Stimulated activated CD8-positive, alpha-beta memory T cell treated with anti-CD3 and anti-CD28 coated beads, Interleukin-4, amount 100 ng/mL, for 48 hours (primary cell): ENCODE measurements around the gene OOSP1.
"Not testable (repeated sequence)": the region's sequence is repeated elsewhere in the genome, so short reads cannot be mapped to it uniquely, and the experiment has no call there.

Experiments used
- DNase-seq: peaks from one replicate; pipeline ENCODE4 v3.0.0-alpha.2; 2020

Gene OOSP1, protein sequence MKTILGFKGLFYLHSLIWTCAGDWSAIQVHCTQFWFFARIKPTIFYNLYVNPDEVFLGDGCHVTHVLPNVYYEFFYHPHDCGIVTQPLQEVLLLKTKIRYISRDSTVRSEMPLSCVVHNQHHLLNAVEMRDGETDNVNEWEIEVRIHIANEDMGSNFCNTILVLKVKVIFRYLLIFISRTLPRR

DNA sequence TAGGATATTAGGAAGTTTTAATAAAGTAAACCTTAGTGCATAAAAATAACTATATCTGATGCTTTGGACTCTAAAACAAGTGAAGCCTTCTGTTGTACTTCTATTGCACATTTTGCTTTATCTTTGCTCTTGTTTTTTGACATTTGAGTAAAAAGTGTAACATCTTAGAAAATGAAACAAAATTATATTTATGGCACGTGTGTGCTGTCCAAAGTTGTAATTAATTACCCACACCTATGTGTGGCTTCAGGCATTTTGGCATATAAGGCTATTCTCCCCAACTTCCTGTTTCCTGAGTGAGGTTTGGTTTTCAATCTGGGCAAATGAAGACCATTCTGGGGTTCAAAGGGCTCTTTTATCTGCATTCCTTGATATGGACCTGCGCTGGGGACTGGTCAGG lies at the start of gene OOSP1:
TSS of gene OOSP1 (plus strand) at position 301 of the 400 bp plus-strand sequence. CDS start at position 324, 23 bp downstream.
- DNase-seq: no peak

DNA sequence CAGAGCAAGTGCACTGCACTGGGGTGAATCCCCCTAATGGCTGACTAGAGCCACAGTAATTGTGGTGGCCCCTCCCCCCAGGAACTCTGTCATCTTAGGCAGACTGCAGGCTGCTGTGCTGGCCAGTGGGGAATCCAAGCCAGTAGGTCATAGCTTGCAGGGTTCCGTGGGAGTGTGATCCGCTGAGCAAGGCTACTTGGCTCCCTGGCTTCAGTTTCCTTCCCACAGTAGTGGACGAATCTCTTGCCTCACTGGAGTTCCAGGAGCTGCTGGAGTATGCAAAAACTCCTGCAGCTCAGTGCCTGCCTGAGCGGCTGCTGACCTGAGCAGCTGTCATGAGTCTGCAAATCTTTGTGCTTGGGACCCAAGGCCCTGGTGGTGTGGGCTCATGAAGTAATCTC lies 46.5 kb upstream of the OOSP1 start:
- no peak for DNase-seq

DNA sequence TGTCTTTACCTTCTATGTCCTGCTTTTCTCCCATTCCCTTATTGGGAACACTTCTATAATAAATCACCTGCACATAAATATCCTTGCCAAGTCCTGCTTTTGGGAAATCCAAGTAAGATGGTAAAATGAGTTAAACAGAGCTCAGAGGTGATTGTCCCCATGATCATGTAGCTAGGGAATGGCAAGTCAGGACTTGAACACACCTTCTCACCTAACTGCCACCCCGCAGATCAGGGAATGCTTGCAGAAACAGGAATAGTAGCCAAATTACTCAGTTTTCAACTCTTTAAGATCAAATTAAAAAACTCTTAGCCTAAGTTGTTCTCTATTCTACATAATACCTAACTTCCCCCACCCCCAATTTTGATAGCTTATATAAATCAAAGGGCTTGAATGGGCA lies 43.6 kb upstream of the OOSP1 start:
- no peak for DNase-seq

DNA sequence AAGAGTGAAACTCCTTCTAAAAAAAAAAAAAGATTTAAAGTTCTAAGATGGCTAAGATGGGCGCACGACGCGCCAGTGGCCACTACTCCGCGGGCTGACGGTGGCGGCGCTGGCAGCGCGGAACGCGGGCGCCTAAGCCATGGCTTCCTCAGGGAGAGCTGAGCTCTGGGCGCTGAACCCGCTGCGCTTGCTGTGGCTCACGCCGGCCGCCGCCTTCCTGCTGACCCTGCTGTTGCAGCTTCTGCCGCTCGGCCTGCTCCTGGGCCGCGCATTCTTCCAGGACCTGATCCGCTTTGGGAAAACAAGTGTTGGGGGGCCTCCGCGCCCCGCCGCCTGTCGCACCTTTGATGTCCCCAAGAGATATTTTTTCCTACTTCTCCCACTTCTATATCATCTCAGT lies 40.2 kb upstream of the OOSP1 start:
- DNase-seq: no peak

DNA sequence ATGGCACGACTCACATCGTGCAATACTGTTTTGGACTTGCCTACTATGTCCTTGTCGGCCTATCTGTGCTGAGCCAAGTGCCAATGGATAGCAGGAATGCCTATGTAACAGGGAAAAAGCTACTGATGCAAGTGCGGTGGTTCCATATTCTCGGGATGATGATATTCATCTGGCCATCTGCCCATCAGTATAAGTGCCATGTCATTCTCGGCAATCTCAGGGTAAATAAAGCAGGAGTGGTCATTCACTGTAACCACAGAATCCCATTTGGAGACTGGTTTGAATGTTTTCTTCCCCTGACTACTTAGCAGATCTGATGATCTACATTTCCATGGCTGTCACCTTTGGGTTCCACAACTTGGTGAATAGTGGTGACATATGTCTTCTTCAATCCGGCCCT lies 39.6 kb upstream of the OOSP1 start:
- no peak for DNase-seq

DNA sequence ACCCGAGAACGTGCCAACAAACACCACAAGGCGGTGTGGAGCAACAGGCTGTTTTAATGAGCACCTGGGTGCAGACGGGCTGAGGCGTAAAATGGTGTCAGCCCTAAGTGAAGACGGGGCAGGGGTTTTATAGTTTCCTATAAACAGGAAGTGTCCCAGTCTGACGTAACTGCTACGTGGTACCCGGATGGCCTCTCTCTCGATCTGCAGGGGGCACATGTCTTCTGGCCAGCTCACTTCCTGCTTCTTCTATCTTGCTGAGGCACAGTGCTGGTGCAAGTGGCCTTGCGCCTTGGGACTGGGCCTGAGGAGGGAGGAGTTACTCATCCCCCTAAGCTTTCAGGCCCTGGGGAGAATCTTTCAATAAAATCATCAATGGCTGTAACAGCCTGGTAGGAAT lies 38.7 kb upstream of the OOSP1 start:
- DNase-seq: no peak

DNA sequence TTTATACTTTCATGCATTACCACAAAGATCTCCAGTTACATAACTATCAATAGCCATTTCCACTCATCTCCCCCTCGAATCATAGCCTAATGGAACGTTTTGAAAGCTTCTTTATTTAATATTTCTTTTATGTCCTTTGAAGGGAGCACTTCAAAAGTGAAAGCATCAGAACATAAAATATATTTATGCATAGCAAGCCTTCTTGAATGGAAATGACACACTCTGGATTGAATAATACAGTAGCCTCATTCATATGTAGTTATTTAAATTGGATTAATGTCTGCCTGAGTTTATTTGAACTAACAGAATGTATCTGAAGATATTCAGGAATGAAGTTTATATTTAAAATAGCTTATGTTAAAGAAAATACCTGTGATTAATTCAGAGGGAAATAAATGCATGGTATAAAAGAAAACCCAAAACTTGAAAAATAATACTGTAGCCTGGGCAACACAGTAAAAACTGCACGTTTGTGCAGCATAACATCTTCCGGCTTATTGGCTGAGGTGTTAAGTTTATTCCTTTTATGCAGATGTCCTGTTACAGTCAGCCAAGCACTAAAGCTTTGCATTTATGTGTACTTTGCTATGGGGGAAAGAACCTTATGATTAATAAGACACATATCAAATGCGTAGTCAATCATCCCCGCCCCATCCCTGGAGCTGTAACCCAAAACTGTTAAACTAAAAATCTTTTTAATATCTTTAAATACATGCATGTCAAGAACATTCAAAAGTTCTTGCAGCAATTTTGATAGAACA lies 37.7 kb upstream of the OOSP1 start:
- DNase-seq: no peak

DNA sequence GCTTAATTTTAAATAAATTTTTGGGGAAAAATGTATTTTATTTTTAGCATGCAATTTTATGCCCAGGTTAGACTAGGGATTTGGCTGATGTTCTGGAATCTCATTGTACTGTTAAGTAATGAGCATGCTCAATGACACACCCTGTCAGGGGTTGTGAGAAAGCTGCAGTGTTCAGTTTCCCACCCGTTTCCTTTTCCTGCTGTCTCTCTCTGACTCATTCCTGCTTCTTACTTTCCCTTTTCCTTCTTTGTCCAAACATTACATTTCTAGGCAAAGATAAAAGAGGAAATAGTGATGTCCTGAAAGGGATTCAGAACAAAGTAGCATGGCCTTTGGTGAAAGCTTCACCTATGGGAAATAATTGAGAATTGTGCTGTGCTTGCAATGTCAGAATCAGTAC lies 36.9 kb upstream of the OOSP1 start:
- DNase-seq: no peak

DNA sequence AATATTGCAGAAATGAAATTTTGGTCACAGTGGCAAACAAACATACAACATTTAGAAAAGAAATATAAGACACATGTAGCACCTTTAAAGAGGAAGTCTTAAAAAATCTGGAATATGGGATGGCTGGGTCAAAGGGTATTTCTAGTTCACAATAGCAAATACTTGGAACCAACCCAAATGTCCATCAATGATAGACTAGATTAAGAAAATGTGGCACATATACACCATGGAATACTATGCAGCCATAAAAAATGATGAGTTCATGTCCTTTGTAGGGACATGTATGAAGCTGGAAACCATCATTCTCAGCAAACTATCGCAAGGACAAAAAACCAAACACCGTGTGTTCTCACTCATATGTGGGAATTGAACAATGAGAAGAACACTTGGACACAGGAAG lies 34.7 kb upstream of the OOSP1 start:
- DNase-seq: not testable (repeated sequence)

DNA sequence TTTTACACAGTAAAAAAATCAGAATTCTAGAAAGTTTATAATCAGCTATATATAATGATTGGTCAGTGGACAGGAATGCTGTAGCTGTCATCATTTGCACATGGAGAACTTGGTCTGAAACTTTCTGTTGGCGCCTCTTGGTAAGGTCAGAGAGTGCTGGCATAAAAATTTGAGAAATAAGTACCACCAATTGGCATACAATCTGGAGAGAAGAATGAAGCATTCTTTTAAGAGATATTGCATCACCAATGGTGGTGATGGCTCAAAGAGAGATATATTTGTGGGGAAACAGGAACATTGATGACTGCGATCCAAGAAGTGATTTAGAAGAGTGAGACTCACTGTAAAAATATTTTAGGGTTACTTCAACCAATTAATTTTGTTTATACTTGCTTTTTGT lies 19.8 kb upstream of the OOSP1 start:
- no peak for DNase-seq

DNA sequence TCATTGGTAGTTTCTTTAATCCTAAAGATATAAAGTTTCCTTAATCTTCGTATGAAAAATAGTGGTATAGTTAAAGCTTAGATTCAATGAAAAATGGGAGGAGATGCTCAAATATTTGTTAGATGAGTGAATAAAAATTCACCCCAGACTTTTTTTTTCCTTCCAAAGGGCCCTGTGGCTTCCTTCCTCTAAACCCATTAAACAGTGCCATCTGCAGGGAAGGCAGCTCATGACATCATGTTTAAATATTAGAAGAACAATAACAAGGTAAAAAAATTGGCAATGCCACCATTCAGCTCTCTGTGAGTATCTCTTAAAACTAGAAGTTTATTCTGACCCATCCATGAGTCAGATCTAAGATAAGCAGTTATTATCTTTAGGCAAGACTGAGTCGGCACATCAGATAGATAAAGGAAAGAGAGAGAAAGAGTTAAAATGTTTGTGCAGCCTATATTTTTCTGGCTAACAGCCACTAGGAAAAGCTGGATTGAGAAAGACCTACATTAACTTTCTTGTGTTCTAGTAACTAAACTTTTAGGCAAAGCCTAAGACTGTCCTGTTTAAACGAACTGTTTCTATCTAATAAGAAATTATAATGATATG lies 19.1 kb upstream of the OOSP1 start:
- peak; percentile 52 for DNase-seq

DNA sequence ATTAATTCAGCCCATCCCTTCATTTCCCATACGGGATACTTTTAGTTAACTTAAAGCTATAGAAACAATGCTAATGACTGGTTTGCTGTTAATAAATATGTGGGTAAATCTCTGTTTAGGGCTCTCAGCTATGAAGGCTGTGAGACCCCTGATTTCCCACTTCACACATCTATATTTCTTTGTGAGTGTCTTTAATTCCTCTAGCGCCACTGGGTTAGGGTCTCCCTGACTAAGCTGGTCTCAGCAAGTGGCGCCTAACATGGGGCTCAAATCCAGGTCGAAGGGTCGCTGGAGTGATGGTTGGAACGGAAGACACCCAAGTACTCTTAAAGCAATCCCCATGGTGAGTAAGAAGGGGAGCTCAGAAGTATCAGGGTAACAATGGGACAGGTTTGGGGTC lies 14.4 kb upstream of the OOSP1 start:
- DNase-seq: no peak

DNA sequence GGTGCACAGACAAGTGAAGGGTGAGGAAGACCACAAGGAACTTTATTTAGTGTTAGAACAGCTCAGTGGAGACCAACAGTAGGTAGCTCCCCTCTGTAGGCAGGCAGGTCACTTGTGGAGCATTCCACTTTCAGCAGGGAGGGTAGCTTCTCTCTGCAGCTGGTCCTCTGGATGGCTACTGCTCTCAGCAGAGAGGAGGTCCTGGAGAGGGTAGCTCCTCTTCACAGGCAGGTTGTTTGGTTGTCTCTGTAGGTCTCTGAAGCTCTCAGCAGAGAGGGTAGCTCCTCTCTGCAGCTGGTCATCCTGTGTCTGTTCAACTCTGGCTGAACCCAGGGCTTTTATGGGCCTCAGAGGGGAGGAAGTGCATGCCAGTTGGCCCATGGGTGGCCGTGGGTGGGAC lies 6.5 kb upstream of the OOSP1 start:
- no peak for DNase-seq

DNA sequence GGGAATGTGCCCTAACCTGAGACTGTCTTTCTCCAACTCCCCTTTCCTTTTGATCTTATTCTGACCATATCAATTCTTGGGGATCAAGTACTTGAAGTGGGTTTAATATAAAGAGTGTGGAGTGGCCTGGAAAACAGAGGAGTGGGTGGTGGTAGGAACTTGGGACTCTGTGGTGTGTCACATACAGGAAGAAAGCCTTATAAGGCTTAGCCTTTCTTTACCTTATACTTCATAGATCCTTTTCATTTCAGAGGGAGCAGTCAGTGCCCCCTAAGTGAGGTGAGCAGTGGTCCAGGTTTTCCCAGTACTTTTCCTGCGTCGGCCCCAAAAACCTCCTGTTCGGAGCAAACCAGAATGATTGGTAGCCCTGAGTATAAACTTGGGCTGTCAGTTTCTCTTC lies 486 bp downstream of the OOSP1 start:
- DNase-seq: no peak

DNA sequence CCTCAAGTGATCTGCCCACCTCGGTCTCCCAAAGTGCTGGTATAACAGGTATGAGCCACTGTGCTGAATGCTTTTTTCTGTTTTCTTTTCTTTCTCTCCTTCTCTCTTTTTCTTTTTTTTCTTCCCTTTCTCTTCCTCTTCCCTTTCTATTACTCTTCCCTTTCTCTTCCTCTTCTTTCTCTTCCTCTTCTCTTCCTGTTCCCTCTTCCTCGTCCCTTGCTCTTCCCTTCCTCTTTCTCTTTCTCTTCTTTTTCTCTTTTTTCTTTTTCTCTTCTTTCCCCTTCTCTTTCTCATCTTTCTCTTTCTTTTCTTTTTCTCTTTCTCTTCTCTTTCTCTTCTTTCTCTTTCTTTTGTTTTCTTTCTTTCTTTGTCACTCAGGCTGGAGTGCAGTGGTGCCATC lies 1.2 kb downstream of the OOSP1 start:
- DNase-seq: no peak

DNA sequence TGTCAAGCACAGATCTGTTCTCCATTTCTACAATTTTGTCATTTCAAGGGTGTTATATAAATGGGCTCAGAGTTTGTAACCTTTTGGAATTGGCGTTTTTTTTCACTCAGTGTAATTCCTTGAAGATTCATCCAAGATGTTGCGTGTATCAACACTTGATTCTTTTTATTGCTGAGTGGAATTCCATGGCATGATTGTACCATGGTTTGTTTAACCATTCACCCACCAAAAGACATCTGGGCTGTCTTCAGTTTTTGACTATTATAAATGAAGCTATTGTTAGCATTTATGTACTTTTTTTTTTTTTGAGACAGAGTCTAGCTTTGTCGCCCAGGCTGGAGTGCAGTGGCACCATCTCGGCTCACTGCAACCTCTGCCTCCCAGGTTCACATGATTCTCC lies 2.9 kb downstream of the OOSP1 start:
- DNase-seq: no peak

DNA sequence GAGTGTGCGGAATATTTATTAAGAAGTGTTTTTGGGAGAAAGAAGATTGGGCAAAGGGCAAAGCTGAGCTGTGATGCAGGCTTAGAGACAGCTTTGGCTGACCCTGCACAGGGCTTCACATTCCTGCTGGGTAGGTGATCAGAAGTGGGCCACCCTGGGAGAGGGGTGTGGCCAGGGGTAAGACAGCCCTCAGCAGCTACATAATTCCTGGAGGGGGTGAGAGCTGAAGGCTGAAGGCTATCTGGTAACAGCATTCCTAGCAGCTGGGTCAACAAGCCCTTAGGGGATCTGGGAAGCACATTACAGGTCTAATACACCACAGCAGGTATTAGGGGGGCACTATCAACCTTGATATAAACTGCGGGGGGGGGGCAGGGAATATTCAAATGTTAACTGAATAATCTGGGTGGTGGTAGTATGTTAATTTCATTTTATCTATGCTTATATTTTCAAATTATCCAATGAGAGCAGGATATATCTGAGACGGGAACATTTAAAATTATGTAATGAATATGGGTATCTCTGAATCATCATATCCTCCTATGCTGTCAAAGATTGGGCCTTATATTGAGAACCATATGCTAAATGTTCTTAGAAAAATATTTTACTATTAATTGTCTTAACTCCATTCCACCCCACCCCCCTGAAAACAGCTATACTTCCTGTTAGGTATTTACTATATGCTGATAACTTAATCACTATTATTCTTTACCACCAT lies 5.9 kb downstream of the OOSP1 start:
- no peak for DNase-seq

DNA sequence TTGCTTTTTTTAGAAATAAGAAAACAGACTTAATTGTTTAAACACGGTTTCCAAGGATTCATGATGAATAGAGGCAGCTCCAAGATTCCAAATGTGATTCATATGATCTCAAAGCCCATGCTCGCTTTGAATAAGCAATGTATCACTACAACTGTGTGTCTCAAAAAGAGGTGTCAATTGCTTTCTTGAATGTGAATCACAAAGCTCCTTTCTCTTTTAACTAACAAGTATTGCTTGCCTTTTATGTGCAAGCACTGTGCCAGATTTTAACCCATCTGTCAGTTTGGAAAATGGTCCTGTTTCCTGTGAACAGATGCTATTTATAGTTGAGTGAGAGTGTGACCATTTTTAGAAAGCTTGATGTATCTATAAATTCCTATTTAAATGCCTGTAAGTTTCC lies 6.5 kb downstream of the OOSP1 start:
- no peak for DNase-seq

DNA sequence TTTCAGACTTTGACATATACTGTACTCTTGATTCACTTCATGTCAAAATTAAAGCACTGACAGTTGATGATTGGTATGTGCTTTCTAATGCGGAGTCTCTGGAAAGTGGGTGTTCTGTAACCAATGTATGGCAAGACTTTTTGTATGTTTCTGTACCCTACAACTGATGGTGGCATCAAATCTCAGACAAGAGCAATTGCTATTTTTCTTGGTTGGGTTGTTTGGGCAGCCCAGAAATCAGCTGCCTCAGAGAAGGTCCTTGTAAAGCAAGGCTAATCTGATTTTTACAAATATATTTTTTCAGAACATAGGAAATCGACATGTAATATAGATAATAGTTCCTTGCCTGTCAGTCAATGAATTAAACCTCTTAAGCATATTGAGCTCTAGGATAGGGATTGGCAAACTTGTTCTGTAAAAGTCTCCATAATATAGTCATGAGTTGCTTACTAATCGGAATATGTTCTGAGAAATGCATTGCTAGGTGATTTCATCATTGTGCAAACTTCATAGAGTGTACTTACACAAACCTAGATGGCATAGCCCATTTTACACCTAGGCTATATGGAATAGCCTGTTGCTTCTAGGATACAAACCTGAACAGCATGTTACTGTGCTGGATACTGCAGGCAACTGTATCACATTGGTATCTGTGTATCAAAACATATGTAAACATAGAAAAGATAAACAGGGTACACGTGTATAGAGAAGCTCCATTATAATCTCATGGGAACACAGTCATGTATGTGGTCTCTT lies 15.4 kb downstream of the OOSP1 start:
- no peak for DNase-seq

DNA sequence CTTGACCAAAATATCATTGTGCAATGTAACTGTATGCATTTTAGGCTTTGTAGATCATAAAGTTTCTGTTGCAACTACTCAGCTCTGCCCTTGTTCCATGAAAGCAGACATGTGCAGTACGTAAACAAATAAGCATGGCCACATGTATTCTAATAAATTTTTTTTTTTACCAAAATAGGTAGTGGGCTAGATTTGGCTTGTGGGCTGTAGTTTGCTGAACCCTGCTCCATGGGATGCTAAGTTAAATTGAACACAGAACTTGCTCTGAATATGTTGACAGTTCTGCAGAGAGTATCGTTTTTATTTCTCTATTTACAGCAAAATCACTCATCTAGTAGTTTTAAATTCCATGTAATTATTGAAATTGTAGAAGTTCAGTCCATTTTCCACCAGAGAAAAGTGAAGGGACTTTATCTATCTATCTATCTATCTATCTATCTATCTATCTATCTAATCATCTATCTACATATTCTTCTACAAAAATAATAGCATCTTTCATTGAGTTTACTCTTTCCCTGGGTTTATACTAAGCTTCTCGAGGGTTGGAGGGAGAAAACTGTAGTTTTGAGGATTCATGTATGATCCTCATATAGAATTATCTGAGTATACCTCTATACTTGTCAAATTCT lies 16.1 kb downstream of the OOSP1 start:
- DNase-seq: no peak

DNA sequence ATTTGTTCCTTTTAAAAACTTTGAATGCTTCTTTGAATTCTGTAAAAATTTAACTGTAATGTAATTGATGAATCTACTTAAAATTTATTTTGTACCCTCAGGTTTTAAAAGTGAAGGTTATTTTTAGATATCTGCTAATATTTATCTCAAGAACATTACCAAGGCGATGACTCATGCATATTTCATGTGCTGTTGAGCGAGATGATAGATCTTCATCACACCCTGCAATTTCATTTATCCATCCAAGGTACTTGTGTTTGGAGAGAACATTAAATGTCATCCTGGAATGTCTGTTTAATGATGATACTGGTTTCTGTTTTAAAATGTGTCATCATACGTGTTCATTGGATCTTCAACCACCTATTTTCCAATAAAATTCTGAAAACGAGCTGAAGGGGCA lies 18.9 kb downstream of the OOSP1 start:
- no peak for DNase-seq

DNA sequence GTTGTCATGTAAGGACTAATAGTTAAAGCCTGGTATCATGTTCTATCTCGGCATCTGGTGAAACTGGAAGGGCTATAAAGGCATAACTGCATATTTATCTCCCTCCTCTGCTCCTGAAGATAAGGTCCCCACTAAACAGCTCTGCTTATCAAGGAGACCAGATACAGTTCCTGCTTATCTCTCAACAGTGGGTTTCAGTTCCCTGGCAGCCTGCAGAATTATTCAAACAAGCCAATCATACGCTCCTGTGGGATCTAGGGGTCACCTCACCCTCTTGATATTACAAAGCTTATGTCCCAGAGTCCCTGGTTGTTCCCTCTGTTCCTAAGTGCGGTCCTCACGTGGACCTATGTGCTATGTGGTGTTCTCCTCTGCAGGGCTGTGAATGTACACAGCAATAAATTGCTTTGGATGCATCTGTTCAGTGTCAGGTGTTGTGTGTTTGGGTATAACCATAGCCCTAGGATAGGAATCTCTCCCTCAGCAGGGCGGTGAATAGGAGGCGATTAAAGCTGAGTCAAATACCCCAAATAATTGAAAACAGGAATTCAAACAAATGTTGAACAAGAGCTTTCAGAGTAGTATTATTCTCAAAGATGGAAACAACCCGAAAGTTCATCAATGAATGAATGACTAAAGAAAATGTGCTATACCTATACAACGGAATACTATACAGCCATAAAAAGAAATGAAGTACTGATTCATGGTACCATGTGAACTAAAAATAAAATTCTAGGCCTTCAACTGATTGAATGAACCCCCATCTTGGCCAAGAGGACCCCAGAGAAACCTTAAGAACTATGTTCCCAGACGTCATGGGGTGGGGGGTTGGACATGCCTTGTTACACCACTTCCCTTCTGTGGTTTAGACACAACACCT lies 22.5 kb downstream of the OOSP1 start:
- no peak for DNase-seq
